NCI-H1105 treated with DMSO at 0.1 percent for 48 hours (cell line): ENCODE results near the gene FREM1.
A peak's percentile ranks its signal among the peaks of the same experiment; 100 is the strongest.

Experiments
- DNase-seq: peaks from one replicate; lab custom pipeline; 2025; lab: John Stamatoyannopoulos, UW

FREM1 gene

GRCh38 chr9:14912859-14913258, 2.6 kb upstream of the FREM1 start:
- DNase-seq = no peak

- no peak for DNase-seq
Measured at GRCh38 chr9:14911046-14911445, 818 bp upstream of the FREM1 start.

- no peak for DNase-seq
Measured at GRCh38 chr9:14909601-14909960, 647 bp downstream of the FREM1 start.

GRCh38 chr9:14909181-14909580, 1.0 kb downstream of the FREM1 start:
- DNase-seq = no peak

GRCh38 chr9:14908295-14909180, 1.7 kb downstream of the FREM1 start:
- DNase-seq = peak; percentile 77

- no peak for DNase-seq
Measured at GRCh38 chr9:14907696-14908095, 2.5 kb downstream of the FREM1 start.

GRCh38 chr9:14907360-14907685, 2.9 kb downstream of the FREM1 start:
- peak; percentile 30 for DNase-seq

- no peak for DNase-seq
Measured at GRCh38 chr9:14906644-14907359, 3.4 kb downstream of the FREM1 start.

- no peak for DNase-seq
Measured at GRCh38 chr9:14906000-14906399, 4.2 kb downstream of the FREM1 start.

- DNase-seq = no peak
Measured at GRCh38 chr9:14903040-14903439, 7.2 kb downstream of the FREM1 start.

- no peak for DNase-seq
Measured at GRCh38 chr9:14902561-14902960, 7.7 kb downstream of the FREM1 start.

- no peak for DNase-seq
Measured at GRCh38 chr9:14899815-14900193, 10.4 kb downstream of the FREM1 start.

- DNase-seq = no peak
Measured at GRCh38 chr9:14899042-14899814, 11.0 kb downstream of the FREM1 start.

- no peak for DNase-seq
Measured at GRCh38 chr9:14895806-14896205, 14.4 kb downstream of the FREM1 start.

- no peak for DNase-seq
Measured at GRCh38 chr9:14893280-14893679, 16.9 kb downstream of the FREM1 start.

GRCh38 chr9:14891332-14891731, 18.9 kb downstream of the FREM1 start:
- no peak for DNase-seq

- no peak for DNase-seq
Measured at GRCh38 chr9:14889451-14889850, 20.8 kb downstream of the FREM1 start.

- no peak for DNase-seq
Measured at GRCh38 chr9:14888875-14889274, 21.4 kb downstream of the FREM1 start.

- DNase-seq = no peak
Measured at GRCh38 chr9:14888272-14888671, 22.0 kb downstream of the FREM1 start.

- no peak for DNase-seq
Measured at GRCh38 chr9:14887149-14887548, 23.1 kb downstream of the FREM1 start.

GRCh38 chr9:14883310-14883944, 26.8 kb downstream of the FREM1 start:
- no peak for DNase-seq

- DNase-seq = no peak
Measured at GRCh38 chr9:14882090-14882489, 28.1 kb downstream of the FREM1 start.
